Fibroblast of skin of back (primary cell): Measurements from ENCODE around the gene MINK1.
"Not testable (repeated sequence)": the region's sequence is repeated elsewhere in the genome, so short reads cannot be mapped to it uniquely, and the experiment has no call there.

Source experiments
- DNase-seq: peaks from one replicate; pipeline ENCODE4 v3.0.0-alpha.2; 2013

MINK1 gene

DNA sequence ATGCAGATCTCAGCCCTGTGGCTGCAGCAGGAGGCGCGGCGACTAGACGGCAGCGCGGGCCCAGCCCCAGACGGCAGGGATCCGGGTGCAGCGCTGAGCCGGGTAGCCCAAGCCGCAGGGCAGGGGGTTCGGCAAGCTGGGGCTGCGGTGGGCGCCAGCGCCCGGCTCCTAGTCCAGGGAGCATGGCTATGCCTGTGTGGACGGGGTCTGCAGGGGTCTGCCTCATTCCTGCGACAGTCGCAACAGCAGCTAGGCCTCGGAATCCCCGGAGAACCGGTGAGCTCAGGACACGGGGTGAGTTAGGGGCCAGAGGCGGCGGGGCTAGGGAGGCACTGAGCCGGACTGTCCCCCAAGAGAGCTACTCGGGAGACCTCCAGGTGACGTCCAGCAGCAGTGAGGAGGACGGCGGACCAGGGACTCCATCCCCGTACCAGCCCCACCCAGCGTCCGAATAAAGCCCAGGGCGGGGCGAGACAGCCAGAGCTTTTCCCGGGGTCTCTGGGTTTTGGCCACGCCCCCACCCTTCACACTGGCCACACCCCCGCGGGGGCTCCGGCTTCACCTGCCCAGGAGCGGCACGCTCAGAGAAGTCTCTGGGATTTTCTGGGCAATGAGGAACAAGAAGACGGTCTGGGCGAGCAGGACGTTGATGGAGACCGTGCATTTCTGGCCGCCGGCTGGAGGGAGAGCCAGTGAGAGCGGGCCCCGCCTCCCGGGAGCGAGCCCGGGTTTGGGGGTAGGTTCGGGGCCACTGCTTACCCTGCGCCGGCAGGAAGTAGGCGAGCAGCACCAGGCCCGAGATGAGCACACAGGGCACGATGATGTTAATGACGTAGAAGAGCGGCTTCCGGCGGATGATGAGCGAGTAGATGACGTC is 67.3 kb downstream of the MINK1 start:
- no peak for DNase-seq

DNA sequence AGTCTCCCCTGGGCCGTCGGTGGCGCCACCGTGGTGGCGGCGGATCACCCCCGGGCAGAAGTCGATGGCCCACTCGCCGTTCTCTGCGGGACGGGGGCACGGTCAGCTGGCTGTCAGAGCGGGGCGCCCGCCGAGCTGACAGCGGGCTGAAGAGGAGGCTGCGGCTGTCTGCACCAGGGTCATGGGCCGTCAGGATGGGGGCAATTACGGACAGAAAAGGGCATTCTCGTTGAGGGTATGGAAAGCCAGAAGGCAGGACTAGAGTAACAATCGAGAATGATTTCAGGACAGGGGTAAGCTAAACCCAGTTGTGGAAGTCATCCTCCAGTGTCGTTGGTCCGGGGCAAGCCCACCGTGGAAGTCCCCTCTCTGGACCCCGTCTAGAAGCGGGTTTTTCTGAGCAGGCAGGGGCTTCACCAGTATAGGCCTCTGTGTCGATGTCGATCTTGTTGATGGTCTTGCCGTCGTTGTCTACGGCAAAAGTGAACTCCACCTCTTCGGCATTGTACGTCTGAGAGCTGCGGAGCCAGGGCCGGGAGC is 68.0 kb downstream of the MINK1 start:
- no peak for DNase-seq

DNA sequence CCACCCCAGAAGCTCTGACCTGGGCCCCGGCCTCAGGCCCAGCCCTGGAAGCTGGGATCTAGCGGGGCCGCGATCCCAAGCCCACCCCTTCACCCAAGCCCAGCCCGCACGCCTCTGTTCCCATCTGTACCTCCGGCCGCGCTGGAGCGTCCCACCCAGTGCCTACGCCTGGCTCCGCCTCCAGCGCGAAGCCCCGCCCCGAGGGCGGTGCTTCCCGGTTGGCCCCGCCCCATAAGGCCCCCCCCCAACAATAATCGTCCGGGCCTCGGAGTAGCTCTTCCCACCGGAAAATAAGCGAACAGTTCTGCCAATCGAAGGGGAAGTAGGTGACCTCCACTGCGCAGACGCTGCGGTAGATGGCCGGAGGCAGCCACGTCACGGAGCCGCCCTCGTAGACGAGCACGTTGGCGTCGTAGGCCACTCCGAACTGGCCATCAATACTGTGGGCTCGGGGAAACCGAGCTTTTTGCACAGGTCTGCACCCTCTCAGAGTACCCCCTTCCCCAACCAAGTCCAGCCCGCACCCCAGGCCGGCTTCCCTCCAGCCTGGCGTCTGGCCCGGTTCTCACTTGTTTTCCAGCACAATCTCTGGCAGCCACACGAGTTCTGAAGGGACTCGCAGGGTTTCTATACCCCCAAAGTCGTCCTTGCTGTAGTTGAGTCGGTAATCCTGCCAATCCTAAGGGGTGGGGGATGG is 68.7 kb downstream of the MINK1 start:
- DNase-seq = no peak

GRCh38 chr17:4902540-4902939 is 69.4 kb downstream of the MINK1 start:
- DNase-seq = no peak

GRCh38 chr17:4903051-4903818 is 70.1 kb downstream of the MINK1 start, which contains the start of gene CHRNE:
Gene CHRNE, minus strand, starts transcription at chr17:4903098. Its CDS starts 35 bp downstream, at chr17:4903063.
- DNase-seq = peak; percentile 66

- DNase-seq = not testable (repeated sequence)
These were observed 73.5 kb downstream of the MINK1 start for GRCh38 chr17:4906642-4907041.

- peak; percentile 16 for DNase-seq
These were observed 75.2 kb downstream of the MINK1 start for GRCh38 chr17:4908301-4908700.

DNA sequence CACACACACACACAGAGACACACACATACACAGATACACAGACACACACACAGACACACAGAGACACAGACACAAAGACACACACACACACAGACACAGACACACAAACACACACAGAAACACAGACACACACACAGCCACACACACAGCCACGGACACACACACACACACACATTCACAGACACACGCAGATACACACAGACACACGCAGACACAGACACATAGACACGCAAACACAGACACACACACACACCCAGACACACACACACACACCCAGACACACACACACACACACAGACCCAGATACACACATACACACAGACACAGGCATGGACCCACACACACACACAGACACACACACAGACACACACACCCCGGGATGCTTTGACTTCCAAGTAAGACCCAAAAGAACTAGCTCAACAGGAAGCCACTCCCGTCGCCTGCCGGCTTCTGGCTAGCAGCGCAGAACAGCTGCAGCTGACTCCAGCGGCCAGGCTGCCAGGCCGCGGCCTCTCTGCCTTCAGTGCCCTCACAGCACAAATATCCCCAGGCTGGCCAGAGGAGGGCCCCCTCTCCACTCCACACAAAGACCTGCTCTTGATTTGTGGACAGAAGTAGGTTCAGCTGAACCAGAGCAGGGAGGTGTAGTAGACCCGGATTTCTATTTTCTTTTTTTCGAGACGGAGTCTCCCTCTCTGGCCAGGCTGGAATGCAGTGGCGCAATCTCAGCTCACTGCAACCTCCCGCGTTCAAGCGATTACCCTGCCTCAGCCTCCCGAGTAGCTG is 75.8 kb downstream of the MINK1 start:
- peak; percentile 90 for DNase-seq

GRCh38 chr17:4913994-4914393 is 80.9 kb downstream of the MINK1 start:
- DNase-seq = peak; percentile 23

DNA sequence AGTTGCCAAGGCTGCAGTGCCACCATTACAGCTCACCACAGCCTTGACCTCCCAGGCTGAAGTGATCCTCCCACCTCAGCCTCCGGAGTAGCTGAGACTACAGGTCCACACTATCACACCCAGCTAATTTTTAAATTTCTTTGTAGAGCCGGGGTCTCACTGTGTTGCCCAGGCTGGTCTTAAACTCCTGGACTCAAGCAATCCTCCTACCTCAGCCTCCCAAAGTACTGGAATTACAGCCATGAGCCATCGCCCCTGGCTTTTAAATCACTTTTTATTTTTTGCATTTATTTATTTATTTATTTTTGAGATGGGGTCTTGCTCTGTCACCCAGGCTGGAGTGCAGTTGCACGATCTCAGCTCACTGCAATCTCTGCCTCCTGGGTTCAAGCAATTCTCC is 81.4 kb downstream of the MINK1 start:
- not testable (repeated sequence) for DNase-seq

DNA sequence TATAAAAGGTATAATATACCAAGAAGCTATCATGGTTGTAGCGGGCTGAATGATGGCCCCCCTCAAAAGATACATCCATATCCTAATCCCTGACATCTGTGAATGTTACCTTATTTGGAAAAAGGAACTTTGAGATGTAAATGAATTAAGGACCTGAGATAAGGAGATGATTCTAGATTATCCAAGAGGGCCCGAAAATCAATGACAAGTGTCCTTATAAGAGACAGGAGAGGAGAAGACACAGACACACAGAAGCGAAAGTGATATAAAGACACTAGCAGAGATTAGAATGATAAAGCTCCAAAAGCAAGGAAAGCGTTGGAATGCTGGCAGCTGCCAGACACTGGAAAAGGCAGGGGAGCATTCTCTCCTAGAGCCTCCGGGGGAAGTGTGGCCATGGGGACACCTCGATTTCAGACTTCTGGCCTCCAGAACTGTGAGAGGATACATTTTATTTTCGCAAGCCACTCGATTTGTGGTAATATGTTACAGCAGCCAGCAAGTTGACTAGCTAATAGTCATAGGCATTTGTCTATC is 86.4 kb downstream of the MINK1 start:
- DNase-seq = no peak

DNA sequence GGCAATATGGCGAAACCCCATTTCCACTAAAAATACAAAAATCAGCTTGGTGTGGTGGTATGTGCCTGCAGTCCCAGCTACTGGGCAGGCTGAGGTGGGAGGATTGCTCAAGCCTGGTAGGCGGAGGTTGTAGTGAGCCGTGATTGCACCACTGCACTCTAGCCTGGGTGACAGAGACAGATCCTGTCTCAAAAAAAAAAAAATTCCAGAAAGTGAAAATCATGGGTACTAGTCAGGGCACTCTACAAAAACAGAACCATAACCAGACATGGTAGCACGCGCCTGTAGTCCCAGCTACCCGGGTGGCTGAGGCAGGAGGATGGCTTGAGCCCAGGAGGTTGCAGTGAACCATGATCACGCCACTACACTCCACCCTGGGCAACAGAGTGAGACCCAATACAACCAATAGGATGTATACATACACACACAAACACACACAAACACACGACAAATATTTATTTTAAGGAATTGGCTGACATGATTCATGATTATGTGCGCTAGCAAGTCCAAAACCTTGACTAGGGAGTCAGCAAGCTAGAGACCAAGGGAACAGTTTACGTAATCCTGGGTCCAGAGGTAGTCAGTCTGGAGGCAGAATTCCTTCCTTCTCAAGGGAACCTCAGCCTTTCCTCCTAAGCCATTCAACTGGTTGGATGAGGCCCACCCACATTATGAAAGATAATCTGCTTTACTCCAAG is 87.4 kb downstream of the MINK1 start:
- DNase-seq = no peak

DNA sequence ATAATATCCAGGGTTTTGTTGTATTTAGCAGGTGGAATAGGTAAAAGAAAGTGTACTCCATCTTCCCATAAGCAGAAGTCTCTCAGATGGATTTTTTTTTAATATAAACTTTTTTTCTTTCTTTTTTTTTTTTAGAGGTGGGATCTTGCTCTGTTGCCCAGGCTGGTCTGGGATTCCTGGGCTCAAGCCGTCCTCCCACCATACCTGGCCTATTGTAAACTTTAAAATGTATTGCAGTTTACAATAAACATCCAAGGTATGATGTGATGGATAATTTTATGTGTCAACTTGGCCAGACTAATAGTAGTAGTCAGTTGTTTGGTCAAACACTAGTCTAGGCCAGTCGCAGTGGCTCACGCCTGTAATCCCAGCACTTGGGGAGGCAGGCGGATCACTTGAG is 88.2 kb downstream of the MINK1 start:
- DNase-seq = no peak

DNA sequence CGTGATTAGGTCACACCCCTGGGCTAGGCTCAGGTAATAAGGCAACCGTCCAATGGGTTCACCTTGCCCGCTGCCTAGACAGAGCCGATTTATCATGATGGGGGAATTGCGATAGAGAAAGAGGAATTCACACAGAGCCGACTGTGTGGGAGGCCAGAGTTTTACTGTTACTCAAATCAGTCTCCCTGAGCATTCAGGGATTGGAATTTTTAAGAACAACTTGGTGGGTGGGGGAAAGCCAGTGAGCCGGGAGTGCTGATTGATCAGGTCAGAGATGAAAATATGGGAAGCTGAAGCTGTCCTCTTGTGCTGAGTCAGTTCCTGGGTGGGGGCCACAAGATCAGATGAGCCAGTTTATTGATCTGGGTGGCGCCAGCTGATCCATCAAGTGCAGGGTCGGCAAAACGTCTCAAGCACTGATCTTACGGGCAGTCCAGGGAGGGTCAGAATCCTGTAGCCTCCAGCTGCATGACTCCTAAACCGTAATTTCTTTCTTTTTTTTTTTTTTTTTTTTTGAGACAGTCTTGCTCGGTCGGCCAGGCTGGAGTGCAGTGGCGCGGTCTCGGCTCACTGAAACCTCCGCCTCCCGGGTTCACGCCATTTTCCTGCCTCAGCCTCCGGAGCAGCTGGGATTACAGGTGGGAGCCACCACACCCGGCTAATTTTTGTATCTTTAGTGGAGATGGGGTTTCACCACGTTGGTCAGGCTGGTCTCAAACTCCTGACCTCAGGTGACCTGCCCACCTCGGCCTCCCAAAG is 93.6 kb downstream of the MINK1 start:
- not testable (repeated sequence) for DNase-seq

GRCh38 chr17:4928881-4929280 is 95.7 kb downstream of the MINK1 start:
- DNase-seq = no peak

GRCh38 chr17:4931963-4932362 is 98.8 kb downstream of the MINK1 start, which contains the start of gene GP1BA:
Gene GP1BA, plus strand, starts transcription at chr17:4932277. Its CDS starts 328 bp downstream, at chr17:4932605.
- DNase-seq = no peak

DNA sequence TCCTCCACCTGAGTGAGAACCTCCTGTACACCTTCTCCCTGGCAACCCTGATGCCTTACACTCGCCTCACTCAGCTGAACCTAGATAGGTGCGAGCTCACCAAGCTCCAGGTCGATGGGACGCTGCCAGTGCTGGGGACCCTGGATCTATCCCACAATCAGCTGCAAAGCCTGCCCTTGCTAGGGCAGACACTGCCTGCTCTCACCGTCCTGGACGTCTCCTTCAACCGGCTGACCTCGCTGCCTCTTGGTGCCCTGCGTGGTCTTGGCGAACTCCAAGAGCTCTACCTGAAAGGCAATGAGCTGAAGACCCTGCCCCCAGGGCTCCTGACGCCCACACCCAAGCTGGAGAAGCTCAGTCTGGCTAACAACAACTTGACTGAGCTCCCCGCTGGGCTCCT is 99.6 kb downstream of the MINK1 start:
- no peak for DNase-seq

DNA sequence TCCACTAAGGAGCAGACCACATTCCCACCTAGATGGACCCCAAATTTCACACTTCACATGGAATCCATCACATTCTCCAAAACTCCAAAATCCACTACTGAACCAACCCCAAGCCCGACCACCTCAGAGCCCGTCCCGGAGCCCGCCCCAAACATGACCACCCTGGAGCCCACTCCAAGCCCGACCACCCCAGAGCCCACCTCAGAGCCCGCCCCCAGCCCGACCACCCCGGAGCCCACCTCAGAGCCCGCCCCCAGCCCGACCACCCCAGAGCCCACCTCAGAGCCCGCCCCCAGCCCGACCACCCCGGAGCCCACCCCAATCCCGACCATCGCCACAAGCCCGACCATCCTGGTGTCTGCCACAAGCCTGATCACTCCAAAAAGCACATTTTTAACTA is 100.5 kb downstream of the MINK1 start:
- no peak for DNase-seq

DNA sequence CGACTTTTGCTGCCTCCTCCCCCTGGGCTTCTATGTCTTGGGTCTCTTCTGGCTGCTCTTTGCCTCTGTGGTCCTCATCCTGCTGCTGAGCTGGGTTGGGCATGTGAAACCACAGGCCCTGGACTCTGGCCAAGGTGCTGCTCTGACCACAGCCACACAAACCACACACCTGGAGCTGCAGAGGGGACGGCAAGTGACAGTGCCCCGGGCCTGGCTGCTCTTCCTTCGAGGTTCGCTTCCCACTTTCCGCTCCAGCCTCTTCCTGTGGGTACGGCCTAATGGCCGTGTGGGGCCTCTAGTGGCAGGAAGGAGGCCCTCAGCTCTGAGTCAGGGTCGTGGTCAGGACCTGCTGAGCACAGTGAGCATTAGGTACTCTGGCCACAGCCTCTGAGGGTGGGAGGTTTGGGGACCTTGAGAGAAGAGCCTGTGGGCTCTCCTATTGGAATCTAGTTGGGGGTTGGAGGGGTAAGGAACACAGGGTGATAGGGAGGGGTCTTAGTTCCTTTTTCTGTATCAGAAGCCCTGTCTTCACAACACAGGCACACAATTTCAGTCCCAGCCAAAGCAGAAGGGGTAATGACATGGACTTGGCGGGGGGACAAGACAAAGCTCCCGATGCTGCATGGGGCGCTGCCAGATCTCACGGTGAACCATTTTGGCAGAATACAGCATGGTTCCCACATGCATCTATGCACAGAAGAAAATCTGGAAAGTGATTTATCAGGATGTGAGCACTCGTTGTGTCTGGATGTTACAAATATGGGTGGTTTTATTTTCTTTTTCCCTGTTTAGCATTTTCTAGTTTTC is 101.2 kb downstream of the MINK1 start:
- peak; percentile 53 for DNase-seq
